Measurements from ENCODE around the gene SDK2.

SDK2 gene, protein sequence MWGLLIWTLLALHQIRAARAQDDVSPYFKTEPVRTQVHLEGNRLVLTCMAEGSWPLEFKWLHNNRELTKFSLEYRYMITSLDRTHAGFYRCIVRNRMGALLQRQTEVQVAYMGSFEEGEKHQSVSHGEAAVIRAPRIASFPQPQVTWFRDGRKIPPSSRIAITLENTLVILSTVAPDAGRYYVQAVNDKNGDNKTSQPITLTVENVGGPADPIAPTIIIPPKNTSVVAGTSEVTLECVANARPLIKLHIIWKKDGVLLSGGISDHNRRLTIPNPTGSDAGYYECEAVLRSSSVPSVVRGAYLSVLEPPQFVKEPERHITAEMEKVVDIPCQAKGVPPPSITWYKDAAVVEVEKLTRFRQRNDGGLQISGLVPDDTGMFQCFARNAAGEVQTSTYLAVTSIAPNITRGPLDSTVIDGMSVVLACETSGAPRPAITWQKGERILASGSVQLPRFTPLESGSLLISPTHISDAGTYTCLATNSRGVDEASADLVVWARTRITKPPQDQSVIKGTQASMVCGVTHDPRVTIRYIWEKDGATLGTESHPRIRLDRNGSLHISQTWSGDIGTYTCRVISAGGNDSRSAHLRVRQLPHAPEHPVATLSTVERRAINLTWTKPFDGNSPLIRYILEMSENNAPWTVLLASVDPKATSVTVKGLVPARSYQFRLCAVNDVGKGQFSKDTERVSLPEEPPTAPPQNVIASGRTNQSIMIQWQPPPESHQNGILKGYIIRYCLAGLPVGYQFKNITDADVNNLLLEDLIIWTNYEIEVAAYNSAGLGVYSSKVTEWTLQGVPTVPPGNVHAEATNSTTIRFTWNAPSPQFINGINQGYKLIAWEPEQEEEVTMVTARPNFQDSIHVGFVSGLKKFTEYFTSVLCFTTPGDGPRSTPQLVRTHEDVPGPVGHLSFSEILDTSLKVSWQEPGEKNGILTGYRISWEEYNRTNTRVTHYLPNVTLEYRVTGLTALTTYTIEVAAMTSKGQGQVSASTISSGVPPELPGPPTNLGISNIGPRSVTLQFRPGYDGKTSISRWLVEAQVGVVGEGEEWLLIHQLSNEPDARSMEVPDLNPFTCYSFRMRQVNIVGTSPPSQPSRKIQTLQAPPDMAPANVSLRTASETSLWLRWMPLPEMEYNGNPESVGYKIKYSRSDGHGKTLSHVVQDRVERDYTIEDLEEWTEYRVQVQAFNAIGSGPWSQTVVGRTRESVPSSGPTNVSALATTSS (N-terminal part only)

DNA sequence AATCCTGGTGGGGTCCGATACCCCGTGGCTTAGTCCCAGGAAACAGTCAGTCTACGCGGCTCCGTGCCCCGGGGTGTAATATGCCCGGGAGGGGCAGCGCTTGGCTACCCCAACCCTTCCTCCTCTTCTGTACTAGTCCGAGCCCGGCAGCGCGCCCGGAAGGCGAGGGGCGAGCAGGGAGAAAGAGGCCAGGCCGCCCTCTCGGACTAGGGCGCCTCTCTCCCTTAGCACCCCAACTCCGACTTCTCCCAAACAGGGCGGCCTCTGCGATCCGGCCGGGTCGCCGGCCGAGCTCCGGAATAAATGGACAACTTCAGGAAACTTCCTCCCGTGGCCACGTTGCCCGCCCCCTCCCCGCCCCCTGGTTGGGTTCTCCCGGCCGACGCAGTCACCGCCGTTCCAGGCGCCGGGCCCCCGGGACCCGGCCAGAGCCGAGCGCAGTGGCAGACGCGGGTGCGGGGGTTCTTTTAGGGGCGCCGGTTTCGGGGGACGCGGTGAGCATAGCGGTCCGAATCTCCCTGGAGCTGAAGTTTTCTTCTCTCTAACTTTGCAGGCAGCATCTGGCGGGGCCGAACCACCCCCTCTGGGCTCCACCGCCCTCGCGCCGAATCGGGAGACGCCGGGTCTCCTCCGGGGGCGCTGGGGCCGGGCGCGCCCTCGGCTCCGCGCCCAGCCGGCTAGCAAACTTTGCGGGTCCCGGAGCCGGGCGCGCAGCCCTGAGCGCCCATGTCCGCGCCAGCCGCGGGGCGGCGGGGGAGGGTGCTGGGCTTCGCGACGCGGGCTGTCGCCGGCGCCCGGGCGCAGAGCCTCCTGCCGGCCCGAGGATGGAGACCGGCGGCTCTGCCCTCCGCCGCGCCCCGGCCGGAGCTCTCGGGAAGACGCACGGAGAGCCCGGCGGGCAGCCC lies at the start of gene SDK2:
Gene SDK2 (minus strand): TSS at position 301 of the 905 bp plus-strand sequence. CDS start 357 bp downstream, outside the sequence.
- TF ChIP-seq, protein P1, sequence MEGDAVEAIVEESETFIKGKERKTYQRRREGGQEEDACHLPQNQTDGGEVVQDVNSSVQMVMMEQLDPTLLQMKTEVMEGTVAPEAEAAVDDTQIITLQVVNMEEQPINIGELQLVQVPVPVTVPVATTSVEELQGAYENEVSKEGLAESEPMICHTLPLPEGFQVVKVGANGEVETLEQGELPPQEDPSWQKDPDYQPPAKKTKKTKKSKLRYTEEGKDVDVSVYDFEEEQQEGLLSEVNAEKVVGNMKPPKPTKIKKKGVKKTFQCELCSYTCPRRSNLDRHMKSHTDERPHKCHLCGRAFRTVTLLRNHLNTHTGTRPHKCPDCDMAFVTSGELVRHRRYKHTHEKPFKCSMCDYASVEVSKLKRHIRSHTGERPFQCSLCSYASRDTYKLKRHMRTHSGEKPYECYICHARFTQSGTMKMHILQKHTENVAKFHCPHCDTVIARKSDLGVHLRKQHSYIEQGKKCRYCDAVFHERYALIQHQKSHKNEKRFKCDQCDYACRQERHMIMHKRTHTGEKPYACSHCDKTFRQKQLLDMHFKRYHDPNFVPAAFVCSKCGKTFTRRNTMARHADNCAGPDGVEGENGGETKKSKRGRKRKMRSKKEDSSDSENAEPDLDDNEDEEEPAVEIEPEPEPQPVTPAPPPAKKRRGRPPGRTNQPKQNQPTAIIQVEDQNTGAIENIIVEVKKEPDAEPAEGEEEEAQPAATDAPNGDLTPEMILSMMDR (IDR thresholded peaks at IDR 0.05; ENCODE audit: low read depth, low read length) = no peak
- no peak for DNase-seq (ENCODE audit: extremely low read depth, low read depth)

DNA sequence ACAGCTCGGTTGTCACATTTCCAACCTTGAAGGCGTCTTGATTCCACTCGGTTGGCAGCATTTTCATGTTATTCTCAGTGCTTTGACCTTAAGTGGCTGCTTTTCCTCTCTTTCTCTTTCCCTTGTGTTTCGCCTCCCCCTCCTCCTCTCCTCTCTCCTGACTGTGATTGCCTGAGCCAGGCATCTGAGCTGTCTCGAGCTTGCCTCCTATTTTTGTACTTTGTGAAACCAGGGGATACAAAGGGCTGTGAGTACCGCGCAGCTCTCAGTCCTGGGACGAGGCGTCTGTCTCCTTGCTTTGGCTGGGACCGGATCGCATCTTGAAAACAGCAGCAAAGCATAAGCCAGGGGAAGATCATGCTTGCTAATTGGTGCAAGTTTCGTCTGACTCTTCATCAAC lies 48.8 kb upstream of the SDK2 start:
- DNase-seq (ENCODE audit: extremely low read depth, low read depth) = no peak
- TF ChIP-seq, protein P1 (IDR thresholded peaks at IDR 0.05; ENCODE audit: low read depth, low read length) = no peak

DNA sequence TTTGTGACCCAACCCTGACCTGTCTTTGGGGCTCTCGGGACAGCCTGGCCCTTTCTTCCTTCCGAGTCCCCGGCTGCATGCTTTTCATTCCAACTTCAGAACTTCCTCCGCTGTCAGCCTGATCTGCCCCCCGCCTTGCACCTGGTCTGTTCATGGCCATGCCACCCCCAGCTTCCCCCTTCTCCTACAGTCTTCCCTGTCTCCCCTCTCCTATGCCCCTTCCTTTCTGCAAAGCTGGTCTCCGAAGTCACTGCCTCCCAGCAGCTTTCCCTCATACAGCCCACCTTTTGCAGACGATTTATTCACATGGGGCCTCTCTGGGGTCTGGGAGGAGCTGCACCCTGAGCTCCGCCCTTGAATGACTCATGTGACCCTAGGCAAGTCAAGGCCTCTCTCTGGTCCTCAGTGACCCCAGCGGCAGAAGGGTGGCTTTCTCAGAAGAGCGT lies 47.1 kb upstream of the SDK2 start:
- TF ChIP-seq, protein P1 (IDR thresholded peaks at IDR 0.05; ENCODE audit: low read depth, low read length) = no peak
- DNase-seq (ENCODE audit: extremely low read depth, low read depth) = no peak

DNA sequence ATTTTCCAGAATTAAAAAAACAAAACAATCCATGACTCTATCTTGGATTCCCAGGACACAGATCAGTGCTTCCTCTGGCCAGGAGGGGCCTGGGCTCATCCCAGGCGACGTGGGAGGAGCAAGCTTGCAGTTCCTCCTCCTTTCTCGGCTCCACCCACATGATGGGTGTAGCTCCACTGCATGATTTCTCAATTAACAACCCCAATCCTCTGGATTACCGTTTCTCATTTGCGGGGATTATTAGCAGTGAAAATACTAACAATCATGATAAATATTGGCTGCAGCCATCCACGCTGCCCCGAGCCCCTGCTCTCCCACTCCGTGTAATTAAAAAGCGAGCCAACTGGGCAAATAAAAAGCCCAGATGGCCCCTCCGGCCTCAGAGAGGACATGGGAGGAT lies 46.4 kb upstream of the SDK2 start:
- DNase-seq (ENCODE audit: extremely low read depth, low read depth) = no peak
- TF ChIP-seq, protein P1 (IDR thresholded peaks at IDR 0.05; ENCODE audit: low read depth, low read length) = no peak

DNA sequence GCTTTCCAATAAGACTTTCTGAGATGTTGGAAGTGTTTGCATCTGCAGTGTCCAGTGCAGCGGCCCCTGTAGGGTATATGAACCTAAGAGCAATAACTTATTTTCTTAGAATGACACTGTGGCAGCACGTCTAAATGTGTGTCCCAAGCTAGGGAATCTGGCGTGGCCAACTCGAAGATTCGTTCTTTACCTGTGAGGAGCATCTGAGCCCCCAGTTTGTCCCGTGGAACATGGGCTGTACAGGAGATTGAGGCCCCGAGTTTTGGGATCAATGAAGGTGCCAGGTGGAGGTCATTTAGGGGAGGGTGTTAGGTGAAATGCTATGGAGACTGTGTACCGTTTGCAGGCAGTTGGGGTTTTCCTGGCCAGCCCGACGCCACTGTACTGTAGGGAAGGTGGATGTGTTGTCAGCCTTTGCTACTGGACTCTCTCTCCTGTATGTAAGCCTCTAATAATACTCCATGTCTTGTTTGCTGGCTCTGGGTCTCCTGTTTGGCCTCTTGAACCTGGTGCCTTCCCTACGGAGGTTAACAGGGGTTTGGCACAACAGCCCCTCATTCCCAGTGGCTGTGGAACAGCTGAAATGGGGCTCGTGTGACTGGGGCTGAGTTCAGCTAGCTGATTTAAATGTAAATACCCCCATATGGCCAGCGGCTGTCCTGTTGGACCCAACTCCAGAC lies 45.5 kb upstream of the SDK2 start:
- TF ChIP-seq, protein P1 (IDR thresholded peaks at IDR 0.05; ENCODE audit: low read depth, low read length) = no peak
- no peak for DNase-seq (ENCODE audit: extremely low read depth, low read depth)

DNA sequence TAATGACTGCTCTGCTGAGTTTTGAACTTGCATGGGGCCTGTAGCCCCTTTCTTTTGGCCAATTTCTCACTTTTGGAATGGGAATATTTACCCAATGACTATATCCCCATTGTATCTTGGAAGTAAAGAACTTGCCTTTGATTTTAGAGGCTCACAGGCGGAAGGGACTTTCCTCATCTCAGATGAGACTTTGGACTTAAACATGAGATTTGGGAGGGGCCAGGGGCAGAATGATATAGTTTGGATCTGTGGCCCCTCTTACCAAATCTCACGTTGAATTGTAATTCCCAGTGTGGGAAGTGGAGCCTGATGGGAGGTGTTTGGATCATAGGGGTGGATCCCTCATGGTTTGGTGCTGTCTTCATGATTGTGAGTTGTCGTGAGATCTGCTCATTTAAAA lies 42.7 kb upstream of the SDK2 start:
- TF ChIP-seq, protein P1 (IDR thresholded peaks at IDR 0.05; ENCODE audit: low read depth, low read length) = no peak
- DNase-seq (ENCODE audit: extremely low read depth, low read depth) = no peak
